ENCODE results near the gene ROR1. TPM values are rescaled to one million over a fixed set of nuclear protein-coding genes. Genes with fewer than 3 reads are reported as not detected.
A peak's percentile ranks its signal among the peaks of the same experiment; 100 is the strongest.

ROR1 gene
- total and polyA plus RNA-seq, 9 of the 15 experiments (the other 6 are each of a cell fraction or from before 2014, with no cell fraction given) = 0.02 TPM; not detected in 8

- ChIA-PET CTCF (ENCODE audit: low intra/inter-chr PET ratio) (no interaction called here), POLR2A (no interaction called here)
These were observed 134.2 kb downstream of the ROR1 start for GRCh38 chr1:63908016-63908415.

GRCh38 chr1:63909526-63909925 is 135.7 kb downstream of the ROR1 start:
- H4K20me1 ChIP-seq (replicated peaks; ENCODE audit: control insufficient read depth, insufficient read depth, low read length) = 0 out of 2 replicates have a peak, but pooled peaks cover 3% of the 10 kb centered on the region
- ChIA-PET POLR2A (no interaction called here), CTCF (ENCODE audit: low intra/inter-chr PET ratio) (no interaction called here)
- H3K79me2 ChIP-seq (ENCODE audit: control insufficient read depth, insufficient read depth, low read length) = no peaks in the 10 kb centered on the region
- FAIRE-seq (no peak), DNase-seq (ENCODE audit: extremely low read depth in 1 of 4, low spot score in 3 of 4) (no peak), ATAC-seq (no peak)
- no peak overlapping the region for H3K4me3 ChIP-seq
- intact Hi-C loops (cut with micrococcal nuclease) (no loop called here), in situ Hi-C loops (cut with MboI) (no loop called here)
- H3K4me1 ChIP-seq (replicated peaks in 1 of 2; ENCODE audit: control insufficient read depth in 2 of 2, insufficient read depth in 2 of 2, low read length in 2 of 2) = no peaks in the 10 kb centered on the region
- no peak overlapping the region for H3K4me2 ChIP-seq (ENCODE audit: insufficient read depth, low read length)
- H3K9me3 ChIP-seq (replicated peaks; ENCODE audit: control insufficient read depth, insufficient read depth, low read depth, low read length) = no peaks in the 10 kb centered on the region
- H3K27ac ChIP-seq (ENCODE audit: extremely low read depth, low read depth, low read length) = no peak overlapping the region
- no peak overlapping the region for H3K9ac ChIP-seq (ENCODE audit: insufficient read depth in 1 of 2, low read depth in 2 of 2, low read length in 2 of 2)
- no peaks in the 10 kb centered on the region for H3K9me1 ChIP-seq (ENCODE audit: control insufficient read depth, insufficient read depth, low read length)
- WGBS (ENCODE audit: insufficient coverage, low coverage, missing lambda C conversion rate) = 2% methylated on average over 6 of the region's 6 CpGs
- H3K36me3 ChIP-seq (ENCODE audit: control insufficient read depth, insufficient read depth, low read length) = no peaks in the 10 kb centered on the region
- no TSS peak for BruUV-seq (replicated peaks)
- H2AFZ ChIP-seq (ENCODE audit: low read depth, low read length) = no peak overlapping the region
- H3K27me3 ChIP-seq (ENCODE audit: control insufficient read depth in 2 of 2, insufficient read depth in 2 of 2, low read length in 2 of 2) = 0 out of 5 replicates have a peak, but pooled peaks cover 0 to 9% of the 10 kb centered on the region in 2 experiments
- TF ChIP-seq, protein P1, sequence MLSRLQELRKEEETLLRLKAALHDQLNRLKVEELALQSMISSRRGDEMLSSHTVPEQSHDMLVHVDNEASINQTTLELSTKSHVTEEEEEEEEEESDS (CRISPR knock-in tag; IDR thresholded peaks at IDR 0.05) = no peak
- TF ChIP-seq ELK3 (CRISPR knock-in tag; IDR thresholded peaks at IDR 0.05) = no peak
- no peak for TF ChIP-seq L3MBTL2 (IDR thresholded peaks at IDR 0.05)
- no peak for TF ChIP-seq MCM2 (IDR thresholded peaks at IDR 0.05; ENCODE audit: low read depth)
- TF ChIP-seq ZNF644 (tag; IDR thresholded peaks at IDR 0.05; ENCODE audit: low read depth) = no peak
- no peak for TF ChIP-seq LARP7 (IDR thresholded peaks at IDR 0.05)
- TF ChIP-seq ZNF212 (CRISPR knock-in tag; IDR thresholded peaks at IDR 0.05) = no peak
- TF ChIP-seq THRAP3 (IDR thresholded peaks at IDR 0.05; ENCODE audit: borderline replicate concordance) = no peak
- TF ChIP-seq, protein P2, sequence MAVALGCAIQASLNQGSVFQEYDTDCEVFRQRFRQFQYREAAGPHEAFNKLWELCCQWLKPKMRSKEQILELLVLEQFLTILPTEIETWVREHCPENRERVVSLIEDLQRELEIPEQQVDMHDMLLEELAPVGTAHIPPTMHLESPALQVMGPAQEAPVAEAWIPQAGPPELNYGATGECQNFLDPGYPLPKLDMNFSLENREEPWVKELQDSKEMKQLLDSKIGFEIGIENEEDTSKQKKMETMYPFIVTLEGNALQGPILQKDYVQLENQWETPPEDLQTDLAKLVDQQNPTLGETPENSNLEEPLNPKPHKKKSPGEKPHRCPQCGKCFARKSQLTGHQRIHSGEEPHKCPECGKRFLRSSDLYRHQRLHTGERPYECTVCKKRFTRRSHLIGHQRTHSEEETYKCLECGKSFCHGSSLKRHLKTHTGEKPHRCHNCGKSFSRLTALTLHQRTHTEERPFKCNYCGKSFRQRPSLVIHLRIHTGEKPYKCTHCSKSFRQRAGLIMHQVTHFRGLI (CRISPR knock-in tag; IDR thresholded peaks at IDR 0.05) = no peak
- TF ChIP-seq, protein P3, sequence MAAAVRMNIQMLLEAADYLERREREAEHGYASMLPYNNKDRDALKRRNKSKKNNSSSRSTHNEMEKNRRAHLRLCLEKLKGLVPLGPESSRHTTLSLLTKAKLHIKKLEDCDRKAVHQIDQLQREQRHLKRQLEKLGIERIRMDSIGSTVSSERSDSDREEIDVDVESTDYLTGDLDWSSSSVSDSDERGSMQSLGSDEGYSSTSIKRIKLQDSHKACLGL (CRISPR knock-in tag; IDR thresholded peaks at IDR 0.05; ENCODE audit: borderline replicate concordance, poor library complexity, severe bottlenecking) = no peak
- no peak for TF ChIP-seq TCF7 (IDR thresholded peaks at IDR 0.05; ENCODE audit: borderline replicate concordance)
- TF ChIP-seq ZNF699 (CRISPR knock-in tag; IDR thresholded peaks at IDR 0.05; ENCODE audit: insufficient replicate concordance) = no peak
- no peak for TF ChIP-seq MAFF (IDR thresholded peaks at IDR 0.05; ENCODE audit: low read length)

More at GRCh38 chr1:63908016-63908415, 134.2 kb downstream of the ROR1 start:
- no peak overlapping the region for H2AFZ ChIP-seq (ENCODE audit: low read depth, low read length)
- H4K20me1 ChIP-seq (replicated peaks; ENCODE audit: control insufficient read depth, insufficient read depth, low read length) = 0 out of 2 replicates have a peak, but pooled peaks cover 3% of the 10 kb centered on the region
- ATAC-seq (no peak), DNase-seq (ENCODE audit: extremely low read depth in 1 of 4, low spot score in 3 of 4) (no peak), FAIRE-seq (no peak)
- in situ Hi-C loops (cut with MboI) = no loop called here
- no peak overlapping the region for H3K27ac ChIP-seq (ENCODE audit: extremely low read depth, low read depth, low read length)
- 0% methylated on average over 1 of the region's 1 CpG for WGBS (ENCODE audit: insufficient coverage, low coverage, missing lambda C conversion rate)
- H3K4me3 ChIP-seq = no peak overlapping the region
- no peaks in the 10 kb centered on the region for H3K36me3 ChIP-seq (ENCODE audit: control insufficient read depth, insufficient read depth, low read length)
- BruUV-seq (replicated peaks) = no TSS peak
- H3K27me3 ChIP-seq (ENCODE audit: control insufficient read depth in 2 of 2, insufficient read depth in 2 of 2, low read length in 2 of 2) = 0 out of 5 replicates have a peak, but pooled peaks cover 0 to 4% of the 10 kb centered on the region in 2 experiments
- TF ChIP-seq MAFG (tag; conservative IDR thresholded peaks at IDR 0.05) (peak; percentile 48; the same call in 1 of the 2 replicates), ZBTB17 (CRISPR knock-in tag; IDR thresholded peaks at IDR 0.05) (no peak), ZZZ3 (IDR thresholded peaks at IDR 0.05) (no peak), ZNF232 (CRISPR knock-in tag; IDR thresholded peaks at IDR 0.05) (no peak), NFE2 (IDR thresholded peaks at IDR 0.05; ENCODE audit: low read depth) (peak; percentile 45; the same call in 1 of the 2 replicates)
- H3K4me1 ChIP-seq (replicated peaks in 1 of 2; ENCODE audit: control insufficient read depth in 2 of 2, insufficient read depth in 2 of 2, low read length in 2 of 2) = no peaks in the 10 kb centered on the region
- H3K9ac ChIP-seq (ENCODE audit: insufficient read depth in 1 of 2, low read depth in 2 of 2, low read length in 2 of 2) = no peak overlapping the region
- intact Hi-C loops (cut with micrococcal nuclease) = no loop called here
- no peak overlapping the region for H3K4me2 ChIP-seq (ENCODE audit: insufficient read depth, low read length)
- no peaks in the 10 kb centered on the region for H3K9me1 ChIP-seq (ENCODE audit: control insufficient read depth, insufficient read depth, low read length)
- H3K79me2 ChIP-seq (ENCODE audit: control insufficient read depth, insufficient read depth, low read length) = no peaks in the 10 kb centered on the region
- no peaks in the 10 kb centered on the region for H3K9me3 ChIP-seq (replicated peaks; ENCODE audit: control insufficient read depth, insufficient read depth, low read depth, low read length)
